Vagina (tissue), 2 donors: ENCODE measurements around the gene EIF2S3B.

Experiments
- POLR2A ChIP-seq, 2 donors: fragments of 450-650 bp; IDR thresholded peaks; one replicate each; pipeline ENCODE4 v1.6.1; 2017; ENCODE audit warnings: antibody characterized with exemption in 2 of 2, mild to moderate bottlenecking in 2 of 2, moderate library complexity in 2 of 2
- POLR2AphosphoS5 ChIP-seq, 2 donors: sonication (generic); formaldehyde crosslinking; IDR thresholded peaks; one replicate each; pipeline ENCODE4 v1.9.0; 2017; ENCODE audit warnings: antibody characterized with exemption in 2 of 2, mild to moderate bottlenecking in 2 of 2, low read depth in 1 of 2; ENCODE audit not compliant: insufficient read depth in 1 of 2
- TF ChIP-seq, protein P1 (sequence below), 3 experiments: fragments of 450-650 bp in 2 of 3; fragments of 200-600 bp in 1 of 3; sonication (generic) in 1 of 3; IDR thresholded peaks; one replicate each; pipeline ENCODE4 v1.5.1; 2017 to 2019; ENCODE audit warnings: antibody characterized with exemption in 3 of 3, mild to moderate bottlenecking in 2 of 3, moderate library complexity in 2 of 3

DNA sequence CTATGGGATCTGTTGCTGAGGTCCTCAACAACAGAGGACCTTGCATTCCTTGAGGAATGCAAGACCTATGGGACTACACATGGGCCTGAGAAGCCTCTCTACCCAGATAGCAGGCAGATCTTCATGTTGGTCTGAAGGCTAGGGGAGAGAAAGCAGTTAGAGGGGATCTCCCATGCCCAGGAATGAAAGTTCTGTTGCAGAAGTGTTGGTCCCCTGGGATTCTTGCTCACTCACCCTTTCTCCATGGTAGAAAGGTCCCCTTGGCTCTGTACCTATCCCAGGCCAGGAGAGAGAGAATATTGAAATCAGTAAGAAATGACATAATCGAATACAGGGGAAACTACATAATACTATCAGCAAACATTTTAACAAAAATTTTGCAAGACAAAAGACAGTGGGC lies 36.0 kb upstream of the EIF2S3B start:
- TF ChIP-seq, protein P1, sequence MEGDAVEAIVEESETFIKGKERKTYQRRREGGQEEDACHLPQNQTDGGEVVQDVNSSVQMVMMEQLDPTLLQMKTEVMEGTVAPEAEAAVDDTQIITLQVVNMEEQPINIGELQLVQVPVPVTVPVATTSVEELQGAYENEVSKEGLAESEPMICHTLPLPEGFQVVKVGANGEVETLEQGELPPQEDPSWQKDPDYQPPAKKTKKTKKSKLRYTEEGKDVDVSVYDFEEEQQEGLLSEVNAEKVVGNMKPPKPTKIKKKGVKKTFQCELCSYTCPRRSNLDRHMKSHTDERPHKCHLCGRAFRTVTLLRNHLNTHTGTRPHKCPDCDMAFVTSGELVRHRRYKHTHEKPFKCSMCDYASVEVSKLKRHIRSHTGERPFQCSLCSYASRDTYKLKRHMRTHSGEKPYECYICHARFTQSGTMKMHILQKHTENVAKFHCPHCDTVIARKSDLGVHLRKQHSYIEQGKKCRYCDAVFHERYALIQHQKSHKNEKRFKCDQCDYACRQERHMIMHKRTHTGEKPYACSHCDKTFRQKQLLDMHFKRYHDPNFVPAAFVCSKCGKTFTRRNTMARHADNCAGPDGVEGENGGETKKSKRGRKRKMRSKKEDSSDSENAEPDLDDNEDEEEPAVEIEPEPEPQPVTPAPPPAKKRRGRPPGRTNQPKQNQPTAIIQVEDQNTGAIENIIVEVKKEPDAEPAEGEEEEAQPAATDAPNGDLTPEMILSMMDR (IDR thresholded peaks at IDR 0.05): no peak
- TF ChIP-seq POLR2AphosphoS5 (IDR thresholded peaks at IDR 0.05; ENCODE audit: insufficient read depth in 1 of 2, low read depth in 1 of 2) (no peak), POLR2A (IDR thresholded peaks at IDR 0.05) (no peak)
